Activated naive CD4-positive, alpha-beta T cell treated with anti-CD3 and anti-CD28 coated beads, Interleukin-2, amount 10 ng/mL, durations not matched to agents 7 days and 5 days (primary cell): ENCODE results near the gene RAB4B.
"Not testable (repeated sequence)": the region's sequence is repeated elsewhere in the genome, so short reads cannot be mapped to it uniquely, and the experiment has no call there.

ENCODE experiments used
- CTCF ChIA-PET: fragments of 350-600 bp; sonication (Branson Sonifier 250); formaldehyde crosslinking; loops from one replicate; lab custom pipeline; 2021; ENCODE audit warnings: antibody characterized with exemption; lab: Charles Lee
- DNase-seq: peaks from one replicate; pipeline ENCODE4 v3.0.0-alpha.2; 2020
- H3K27ac Mint-ChIP-seq: one replicate; pipeline ENCODE4 v1.8.0; 2021; ENCODE audit warnings: mild to moderate bottlenecking, moderate library complexity, mixed read lengths
- H3K27me3 Mint-ChIP-seq: one replicate; pipeline ENCODE4 v1.8.0; 2021; ENCODE audit warnings: mild to moderate bottlenecking, mixed read lengths
- H3K36me3 Mint-ChIP-seq: one replicate; pipeline ENCODE4 v1.8.0; 2021; ENCODE audit warnings: mixed read lengths
- H3K4me1 Mint-ChIP-seq: one replicate; pipeline ENCODE4 v1.8.0; 2021; ENCODE audit warnings: mixed read lengths
- H3K4me3 Mint-ChIP-seq: one replicate; pipeline ENCODE4 v1.8.0; 2021; ENCODE audit warnings: mild to moderate bottlenecking, moderate library complexity, mixed read lengths
- H3K9me3 Mint-ChIP-seq: one replicate; pipeline ENCODE4 v1.8.0; 2021; ENCODE audit warnings: mixed read lengths

Gene RAB4B

GRCh38 chr19:40807147-40808020 lies 29.3 kb downstream of the RAB4B start:
- CTCF ChIA-PET = interaction anchor here (0.8 to 5.0 kb wide), 17 partner anchors 9 to 174 kb away, joined by 3 to 24 read pairs (median 4); partner anchors contain the start of genes ACTMAP, RAB4B and SNRPA
- Mint-ChIP-seq H3K9me3 (no peaks in the 10 kb centered on the region), H3K27me3 (peaks cover 20% of the 10 kb centered on the region), H3K4me3 (peak overlapping the region; percentile 81), H3K27ac (peak overlapping the region; percentile 96), H3K4me1 (peaks cover 95% of the 10 kb centered on the region), H3K36me3 (peaks cover 59% of the 10 kb centered on the region)
- no peak for DNase-seq

DNA sequence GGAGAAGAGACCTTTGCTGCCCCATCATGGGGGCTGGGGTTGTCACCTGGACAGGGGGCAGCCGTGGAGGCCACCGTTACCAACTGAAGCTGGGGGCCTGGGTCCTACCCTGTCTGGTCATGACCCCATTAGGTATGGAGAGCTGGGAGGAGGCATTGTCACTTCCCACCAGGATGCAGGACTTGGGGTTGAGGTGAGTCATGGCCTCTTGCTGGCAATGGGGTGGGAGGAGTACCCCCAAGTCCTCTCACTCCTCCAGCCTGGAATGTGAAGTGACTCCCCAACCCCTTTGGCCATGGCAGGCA lies 29.9 kb downstream of the RAB4B start:
- H3K27ac Mint-ChIP-seq = peak overlapping the region; percentile 96
- no peaks in the 10 kb centered on the region for H3K9me3 Mint-ChIP-seq
- peak overlapping the region; percentile 24 for H3K4me3 Mint-ChIP-seq
- peaks cover 57% of the 10 kb centered on the region for H3K36me3 Mint-ChIP-seq
- peaks cover 26% of the 10 kb centered on the region for H3K27me3 Mint-ChIP-seq
- CTCF ChIA-PET = interaction anchor here (1.2 to 5.0 kb wide), 7 partner anchors 10 to 146 kb away, joined by 3 to 24 read pairs (median 9); partner anchors contain the start of gene RAB4B
- no peak for DNase-seq
- peaks cover 95% of the 10 kb centered on the region for H3K4me1 Mint-ChIP-seq

GRCh38 chr19:40808497-40808896 lies 30.4 kb downstream of the RAB4B start:
- Mint-ChIP-seq H3K36me3 (peaks cover 55% of the 10 kb centered on the region), H3K4me3 (no peak overlapping the region)
- CTCF ChIA-PET = interaction anchor here (1.2 to 5.0 kb wide), 4 partner anchors 10 to 147 kb away, joined by 3 to 24 read pairs (median 14); no protein-coding TSS in a partner anchor

DNA sequence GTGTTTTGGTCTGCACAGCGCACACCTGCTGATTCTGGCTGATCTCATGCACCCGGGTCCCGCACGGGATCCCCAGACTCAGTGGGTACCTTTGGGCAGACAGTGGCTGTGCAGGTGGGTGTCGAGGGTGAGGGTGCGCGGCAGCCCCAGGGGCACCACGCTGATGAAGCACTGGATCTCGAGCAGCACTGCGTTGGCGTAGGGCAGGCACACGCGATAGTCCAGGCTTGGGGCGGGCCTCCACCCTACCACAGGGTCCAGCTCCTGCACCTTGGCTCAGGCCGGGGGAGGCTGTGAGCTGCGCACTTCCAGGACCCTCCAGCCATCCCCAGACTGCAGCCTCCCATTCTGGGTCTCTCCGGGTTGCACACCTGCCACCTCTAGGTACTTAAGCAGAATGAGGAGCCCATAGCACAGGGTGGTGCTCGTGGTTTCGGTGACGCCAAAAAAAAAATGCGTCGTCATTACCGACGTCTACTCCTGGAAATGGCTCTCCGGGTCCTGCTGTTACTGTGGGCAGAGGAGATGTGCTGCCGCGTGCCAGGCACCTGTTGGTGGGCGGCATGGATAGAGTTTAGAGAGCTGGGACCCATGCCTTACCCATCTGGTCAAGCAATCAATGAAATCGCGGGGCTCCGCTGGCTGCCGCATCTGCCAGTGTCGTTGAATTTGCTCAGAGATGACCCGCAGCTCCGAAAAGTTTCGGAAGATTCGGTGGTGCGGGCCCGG lies 31.5 kb downstream of the RAB4B start:
- DNase-seq = no peak
- H3K36me3 Mint-ChIP-seq = peaks cover 48% of the 10 kb centered on the region
- CTCF ChIA-PET = interaction anchor here (0.8 to 5.0 kb wide), 2 partner anchors 33 to 54 kb away, joined by 3 to 24 read pairs; no protein-coding TSS in a partner anchor
- H3K27ac Mint-ChIP-seq = no peak overlapping the region
- no peak overlapping the region for H3K4me3 Mint-ChIP-seq
- H3K4me1 Mint-ChIP-seq = peaks cover 81% of the 10 kb centered on the region
- H3K27me3 Mint-ChIP-seq = peaks cover 41% of the 10 kb centered on the region
- H3K9me3 Mint-ChIP-seq = no peaks in the 10 kb centered on the region

More at GRCh38 chr19:40808497-40808896, 30.4 kb downstream of the RAB4B start:
- Mint-ChIP-seq H3K27me3 (peaks cover 31% of the 10 kb centered on the region), H3K27ac (no peak overlapping the region), H3K4me1 (peaks cover 91% of the 10 kb centered on the region), H3K9me3 (no peaks in the 10 kb centered on the region)
- no peak for DNase-seq

- peak overlapping the region; percentile 68 for H3K27ac Mint-ChIP-seq
- peak overlapping the region; percentile 87 for H3K4me3 Mint-ChIP-seq
- H3K36me3 Mint-ChIP-seq = peaks cover 44% of the 10 kb centered on the region
- no peaks in the 10 kb centered on the region for H3K9me3 Mint-ChIP-seq
- DNase-seq = no peak
- peaks cover 74% of the 10 kb centered on the region for H3K4me1 Mint-ChIP-seq
- H3K27me3 Mint-ChIP-seq = peaks cover 48% of the 10 kb centered on the region
- CTCF ChIA-PET = interaction anchor here (0.8 kb wide), 1 partner anchor 33 kb away, joined by 3 read pairs; no protein-coding TSS in a partner anchor
Observed at GRCh38 chr19:40810160-40810559, 32.1 kb downstream of the RAB4B start.

- DNase-seq = peak; percentile 76
- CTCF ChIA-PET, H3K9me3 Mint-ChIP-seq: not testable (repeated sequence)
- Mint-ChIP-seq H3K27ac (peak overlapping the region; percentile 76), H3K4me3 (peak overlapping the region; percentile 87), H3K36me3 (peaks cover 37% of the 10 kb centered on the region), H3K27me3 (peaks cover 54% of the 10 kb centered on the region), H3K4me1 (peaks cover 68% of the 10 kb centered on the region)
Observed at GRCh38 chr19:40810649-40811408, 32.8 kb downstream of the RAB4B start.

- peaks cover 59% of the 10 kb centered on the region for H3K4me1 Mint-ChIP-seq
- H3K27me3 Mint-ChIP-seq = peaks cover 61% of the 10 kb centered on the region
- H3K36me3 Mint-ChIP-seq = peaks cover 36% of the 10 kb centered on the region
- H3K4me3 Mint-ChIP-seq = peak overlapping the region; percentile 87
- CTCF ChIA-PET = no interaction called here
- DNase-seq = peak; percentile 50
- H3K9me3 Mint-ChIP-seq = no peaks in the 10 kb centered on the region
- H3K27ac Mint-ChIP-seq = peak overlapping the region; percentile 58
Observed at GRCh38 chr19:40811478-40812341, 33.7 kb downstream of the RAB4B start.

DNA sequence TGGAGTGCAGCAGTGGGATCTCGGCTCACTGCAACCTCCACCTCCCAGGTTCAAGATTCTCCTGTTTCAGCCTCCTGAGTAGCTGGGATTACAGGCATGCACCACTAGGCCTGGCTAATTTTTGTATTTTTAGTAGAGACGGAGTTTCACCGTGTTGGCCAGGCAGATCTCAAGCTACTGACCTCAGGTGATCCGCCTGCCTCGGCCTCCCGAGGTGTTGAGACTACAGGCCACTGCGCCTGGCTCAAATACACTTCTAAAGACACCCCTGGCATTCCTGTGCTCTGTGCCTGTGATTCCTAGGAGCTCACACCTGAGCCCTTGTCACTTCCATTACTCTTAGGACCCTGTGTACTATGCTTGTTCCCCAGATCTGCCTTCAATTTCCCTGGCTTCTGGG lies 34.5 kb downstream of the RAB4B start:
- H3K27ac Mint-ChIP-seq = peak overlapping the region; percentile 37
- H3K4me1 Mint-ChIP-seq = peaks cover 50% of the 10 kb centered on the region
- H3K27me3 Mint-ChIP-seq = peaks cover 67% of the 10 kb centered on the region
- DNase-seq, CTCF ChIA-PET, H3K9me3 Mint-ChIP-seq: not testable (repeated sequence)
- H3K36me3 Mint-ChIP-seq = peaks cover 29% of the 10 kb centered on the region
- peak overlapping the region; percentile 87 for H3K4me3 Mint-ChIP-seq

GRCh38 chr19:40813182-40813581 lies 35.1 kb downstream of the RAB4B start:
- no peak for DNase-seq
- Mint-ChIP-seq H3K27me3 (peaks cover 72% of the 10 kb centered on the region), H3K36me3 (peaks cover 24% of the 10 kb centered on the region), H3K27ac (no peak overlapping the region), H3K4me3 (no peak overlapping the region), H3K9me3 (no peaks in the 10 kb centered on the region), H3K4me1 (peaks cover 52% of the 10 kb centered on the region)
- CTCF ChIA-PET = no interaction called here

GRCh38 chr19:40815223-40815622 lies 37.2 kb downstream of the RAB4B start:
- DNase-seq = no peak
- H3K4me3 Mint-ChIP-seq = no peak overlapping the region
- CTCF ChIA-PET = no interaction called here
- peaks cover 72% of the 10 kb centered on the region for H3K27me3 Mint-ChIP-seq
- H3K36me3 Mint-ChIP-seq = peaks cover 10% of the 10 kb centered on the region
- H3K9me3 Mint-ChIP-seq = no peaks in the 10 kb centered on the region
- peaks cover 52% of the 10 kb centered on the region for H3K4me1 Mint-ChIP-seq
- H3K27ac Mint-ChIP-seq = no peak overlapping the region

DNA sequence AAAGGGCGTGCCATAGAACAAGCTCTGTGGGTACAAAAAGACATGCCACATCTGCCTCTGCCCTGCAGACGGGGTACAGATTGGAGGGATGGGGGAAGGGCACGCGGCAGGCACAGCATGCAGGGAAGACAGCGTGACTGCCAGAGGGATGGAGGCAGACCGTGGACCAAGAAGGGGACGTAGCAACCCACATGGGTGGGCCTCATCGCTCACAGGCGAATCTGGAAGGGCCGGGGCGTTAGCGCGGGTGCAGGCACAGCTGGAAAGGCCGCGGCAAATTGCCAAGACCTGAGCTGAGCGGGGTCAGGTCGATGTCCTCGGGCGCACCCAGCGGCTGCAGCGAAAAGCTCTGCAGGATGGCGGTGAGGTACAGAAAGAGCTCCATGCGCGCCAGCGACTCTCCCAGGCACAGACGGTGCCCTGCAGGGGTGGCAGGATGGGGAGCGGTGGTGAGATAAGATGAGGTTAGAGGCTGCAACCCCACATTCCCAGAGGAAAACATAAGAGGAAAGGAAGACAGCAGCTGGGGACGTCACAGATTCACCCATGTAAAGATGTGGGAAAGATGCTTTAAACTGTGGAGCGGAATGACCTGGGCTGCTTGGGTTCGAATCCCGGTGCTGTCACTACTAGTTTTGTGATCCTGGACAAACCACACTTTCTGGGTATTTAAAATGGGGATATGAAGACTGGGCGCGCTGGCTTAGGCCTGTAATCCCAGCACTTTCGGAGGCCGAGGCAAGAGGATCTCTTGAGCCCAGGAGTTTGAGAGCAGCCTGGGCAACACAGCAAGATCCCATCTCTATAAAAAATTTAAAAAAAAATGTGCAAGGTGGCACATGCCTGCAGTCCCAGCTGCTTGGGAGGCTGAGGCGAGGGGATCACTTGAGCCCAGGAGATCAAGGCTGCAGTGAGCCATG lies 40.7 kb downstream of the RAB4B start:
- CTCF ChIA-PET = interaction anchor here (0.9 to 2.9 kb wide), 12 partner anchors 10 to 326 kb away, joined by 3 to 32 read pairs (median 4); partner anchors contain the start of gene RAB4B
- Mint-ChIP-seq H3K4me3 (peak overlapping the region; percentile 59), H3K27me3 (peaks cover 39% of the 10 kb centered on the region), H3K4me1 (peaks cover 27% of the 10 kb centered on the region), H3K27ac (peak overlapping the region; percentile 75)
- not testable (repeated sequence) for H3K9me3 Mint-ChIP-seq, H3K36me3 Mint-ChIP-seq
- DNase-seq = peak; percentile 78
